ENCODE data around the gene ETS1.

The ETS1 gene

DNA sequence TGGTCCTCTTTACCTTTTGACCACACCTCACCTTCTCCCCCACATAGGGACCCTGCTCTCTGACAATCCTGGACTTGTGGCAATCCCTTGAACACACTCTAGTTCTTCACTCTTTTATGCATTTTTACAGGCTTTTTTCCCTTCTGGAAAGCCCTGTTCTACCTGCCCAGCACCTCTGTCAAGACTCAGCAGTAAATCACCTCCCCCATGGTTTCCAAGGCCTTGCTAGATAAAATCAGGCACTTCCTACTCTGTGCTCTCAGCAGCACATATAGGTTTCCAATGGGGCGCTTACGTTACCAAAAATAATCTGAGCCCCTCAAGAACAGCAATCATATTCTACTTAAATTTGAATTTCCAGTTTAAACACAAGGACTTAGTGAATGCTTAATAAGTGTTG lies 53.9 kb downstream of the ETS1 start:
- DNase-seq, result no peak

DNA sequence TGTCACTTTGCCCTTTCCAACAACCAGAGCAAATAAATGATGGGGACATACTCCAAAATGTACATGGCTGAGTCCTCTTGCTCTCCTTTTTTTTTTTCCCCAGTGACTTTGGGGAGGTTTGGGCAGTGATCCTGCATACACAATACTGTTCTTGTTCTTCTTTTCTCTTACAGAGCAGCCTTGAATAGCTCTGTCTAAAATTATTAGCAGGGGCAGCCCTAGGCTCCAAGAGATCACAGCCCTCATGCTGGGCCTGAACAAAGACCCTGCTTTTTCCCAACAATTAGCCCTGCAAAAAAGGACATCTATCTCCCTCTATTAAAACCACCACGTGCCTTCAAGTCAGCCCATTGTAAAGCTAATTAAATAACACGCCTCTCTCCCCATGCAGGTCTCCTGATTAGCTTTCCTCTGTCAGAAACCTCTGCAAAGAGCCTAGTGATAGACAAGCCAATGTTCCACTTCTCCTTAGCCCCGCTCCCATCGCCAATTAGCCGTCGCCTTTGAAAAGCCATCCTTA lies 54.7 kb downstream of the ETS1 start:
- no peak for DNase-seq

DNA sequence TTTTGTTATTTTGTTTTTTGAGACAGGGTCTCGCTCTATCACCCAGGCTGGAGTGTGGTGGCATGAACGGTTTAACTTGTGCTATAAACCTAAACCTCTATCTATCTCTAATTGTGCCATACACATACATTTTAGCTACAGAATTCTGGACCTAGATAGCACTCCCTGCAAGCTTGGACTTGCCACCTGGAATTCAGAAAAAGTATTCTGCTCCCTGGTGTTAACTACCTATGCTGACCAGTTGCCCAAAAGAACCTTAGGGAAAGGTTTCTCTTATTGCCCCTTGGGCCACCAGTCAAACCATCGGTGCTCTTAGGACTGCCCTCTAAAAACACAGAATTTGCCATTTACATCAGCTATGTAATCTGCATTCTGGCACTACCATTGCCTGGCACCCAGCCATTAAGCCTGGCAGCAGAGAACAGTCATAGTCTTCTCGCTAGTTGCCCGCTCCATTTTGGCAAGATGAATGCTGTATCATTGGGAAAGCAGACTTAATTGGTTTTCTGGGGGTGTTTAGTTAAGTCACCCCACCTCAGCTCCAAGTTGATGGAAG lies 55.3 kb downstream of the ETS1 start:
- DNase-seq, result no peak

DNA sequence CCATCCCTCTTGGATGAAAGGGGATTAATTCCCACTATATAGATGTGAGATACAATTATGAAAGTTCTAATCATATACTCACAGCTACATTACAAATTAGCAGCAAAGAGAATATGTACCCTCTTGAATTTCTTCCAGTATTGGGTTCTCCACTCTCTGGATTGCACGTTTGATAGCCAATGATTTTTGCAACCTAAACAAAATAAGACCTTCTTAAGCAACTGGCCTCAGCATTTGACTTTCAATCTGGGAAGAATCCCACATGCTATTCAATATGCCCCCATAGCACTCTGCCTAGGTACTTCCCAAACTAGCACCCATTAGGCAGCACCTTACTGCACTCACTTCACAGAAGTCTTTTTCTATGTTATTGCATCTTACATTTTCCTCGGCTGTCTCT lies 55.8 kb downstream of the ETS1 start:
- no peak for DNase-seq

DNA sequence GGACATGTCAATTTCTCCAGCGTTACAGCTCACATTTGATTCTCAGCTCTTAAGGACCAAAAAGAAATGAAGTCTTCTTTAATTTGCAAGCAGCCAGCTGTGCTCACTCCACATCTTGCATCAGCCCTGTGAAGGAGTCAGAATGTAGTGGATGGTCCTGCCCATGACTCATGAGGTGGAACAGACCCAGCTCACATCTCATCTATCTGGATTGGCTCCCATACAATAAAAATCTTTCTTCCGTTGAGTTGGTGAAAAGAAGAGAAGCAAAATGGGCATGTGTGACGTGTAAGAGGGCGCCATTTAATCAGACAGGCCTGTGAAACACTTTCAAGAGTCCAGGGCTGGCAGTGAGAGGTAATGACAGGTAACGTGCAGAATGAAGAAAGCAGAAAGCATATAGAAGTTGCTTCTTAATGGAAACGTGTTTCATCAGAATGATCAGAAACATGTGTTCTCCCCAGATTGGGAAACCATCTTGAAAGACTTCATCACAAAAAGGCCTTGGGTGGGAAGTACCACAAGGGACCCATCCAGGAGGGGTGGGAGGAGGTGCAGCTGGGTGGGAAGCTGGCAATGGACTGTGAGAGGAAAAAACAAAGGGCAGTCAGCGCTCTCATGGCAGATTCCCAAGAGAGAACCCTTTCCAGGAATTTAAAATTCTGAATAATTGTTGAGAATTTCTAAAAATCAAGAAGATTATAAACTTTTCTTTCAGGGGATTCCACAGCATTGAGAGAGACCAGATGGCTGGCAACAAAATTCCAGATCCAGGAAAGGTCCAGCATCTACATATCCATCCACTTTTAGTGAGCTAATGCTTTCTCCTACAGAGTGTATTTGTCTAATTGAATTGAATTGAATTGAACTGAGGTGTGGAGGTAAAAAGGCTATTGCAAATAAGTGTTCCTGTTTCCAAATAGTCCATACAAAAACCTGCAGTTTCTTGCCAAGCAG lies 57.0 kb downstream of the ETS1 start:
- DNase-seq, result no peak

DNA sequence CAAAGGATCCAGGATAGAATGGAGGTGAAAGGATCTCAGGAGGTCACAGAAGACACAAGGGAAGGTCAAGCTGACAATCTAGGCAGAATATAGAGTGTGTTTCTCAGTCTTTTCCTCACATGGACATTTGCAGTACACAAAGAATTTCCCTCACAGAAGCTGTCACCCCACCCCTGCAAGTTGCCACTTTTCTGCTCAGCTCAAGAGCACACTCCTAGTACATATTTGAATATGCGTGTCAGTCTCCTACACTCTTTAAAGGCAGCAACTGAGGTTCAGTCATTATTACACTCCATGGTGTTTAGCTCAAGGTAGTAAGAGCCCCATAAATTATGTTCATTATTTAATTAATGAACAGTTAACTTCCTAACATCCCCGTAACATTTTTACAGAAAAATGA lies 59.1 kb downstream of the ETS1 start:
- DNase-seq, result no peak

DNA sequence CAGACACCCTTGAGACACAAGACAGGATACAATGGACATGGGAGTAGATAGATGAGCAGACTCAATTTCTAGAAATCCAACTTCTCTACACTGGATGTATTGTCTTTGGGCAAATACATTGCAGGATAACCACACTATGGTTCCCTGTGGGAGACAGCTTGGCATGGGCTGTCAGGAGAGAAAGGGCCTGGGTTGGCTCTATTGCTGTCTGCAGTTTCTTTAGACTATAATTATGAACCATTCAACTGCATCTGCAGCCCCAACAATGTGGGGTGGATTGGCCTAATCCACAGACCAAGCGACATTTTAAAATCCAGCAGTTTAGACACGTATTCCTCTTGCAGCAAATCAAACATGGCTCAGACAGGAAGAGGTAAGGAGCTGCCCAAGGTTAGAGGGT lies 60.3 kb downstream of the ETS1 start:
- no peak for DNase-seq

DNA sequence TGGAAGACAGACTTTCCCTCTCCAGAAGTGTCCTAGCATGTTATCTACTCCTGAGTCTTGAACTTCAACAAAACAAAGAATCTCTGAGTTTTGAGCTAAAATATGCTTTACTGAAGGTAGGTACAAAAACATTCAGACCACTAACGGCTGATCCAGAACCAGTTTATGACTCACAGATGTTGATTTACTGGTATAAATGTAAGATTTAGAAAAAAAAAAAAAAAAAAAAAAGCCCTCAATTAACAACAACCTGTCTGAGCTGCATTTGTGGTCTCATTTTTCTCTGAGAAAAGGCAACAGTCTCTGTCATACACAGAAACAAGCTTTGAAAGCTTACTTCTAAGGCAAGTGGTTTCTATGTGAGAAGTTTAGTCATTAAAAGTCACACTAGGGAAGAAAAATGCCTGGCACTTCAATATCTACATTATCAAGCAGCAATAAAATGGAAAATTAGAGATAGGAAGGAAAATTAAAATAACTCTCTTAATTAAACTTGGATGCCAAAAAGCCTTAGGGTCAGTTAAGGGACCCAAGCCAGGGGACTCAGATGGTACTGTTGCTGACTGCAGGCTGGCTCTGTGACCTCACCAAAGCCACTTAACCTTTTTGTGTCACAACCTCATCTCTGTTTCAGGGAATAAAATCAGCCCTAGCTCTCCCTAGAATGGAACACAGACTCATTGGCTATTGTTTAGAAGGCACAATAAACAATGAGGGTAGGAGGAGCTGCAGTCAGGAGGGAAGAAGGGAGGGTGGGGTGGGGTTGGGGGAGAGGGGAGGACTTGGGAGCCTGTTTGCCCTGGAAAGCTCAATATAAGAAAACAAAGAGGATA lies 61.7 kb downstream of the ETS1 start:
- no peak for DNase-seq

DNA sequence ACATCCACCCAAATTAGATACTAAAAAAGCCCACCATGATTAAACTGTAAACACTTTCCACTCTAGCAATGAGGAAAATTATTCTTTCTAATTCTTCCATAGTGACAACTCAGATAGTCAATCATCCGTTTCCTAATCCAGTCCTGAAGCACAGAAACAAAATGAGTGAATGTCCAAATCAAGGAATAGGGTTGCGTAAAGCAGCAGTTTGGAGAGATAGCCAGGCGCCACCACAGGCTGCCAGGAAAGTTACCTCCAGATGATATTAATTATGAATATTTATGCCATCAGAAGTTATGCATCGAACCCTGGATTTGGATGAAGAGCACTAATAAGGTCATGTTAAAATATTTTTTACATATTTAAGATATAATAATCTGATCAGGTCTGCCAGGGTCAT lies 63.2 kb downstream of the ETS1 start:
- no peak for DNase-seq

GRCh38 chr11:128523641-128524040 lies 63.7 kb downstream of the ETS1 start:
- no peak for DNase-seq

GRCh38 chr11:128522943-128523518 lies 64.3 kb downstream of the ETS1 start:
- no peak for DNase-seq

DNA sequence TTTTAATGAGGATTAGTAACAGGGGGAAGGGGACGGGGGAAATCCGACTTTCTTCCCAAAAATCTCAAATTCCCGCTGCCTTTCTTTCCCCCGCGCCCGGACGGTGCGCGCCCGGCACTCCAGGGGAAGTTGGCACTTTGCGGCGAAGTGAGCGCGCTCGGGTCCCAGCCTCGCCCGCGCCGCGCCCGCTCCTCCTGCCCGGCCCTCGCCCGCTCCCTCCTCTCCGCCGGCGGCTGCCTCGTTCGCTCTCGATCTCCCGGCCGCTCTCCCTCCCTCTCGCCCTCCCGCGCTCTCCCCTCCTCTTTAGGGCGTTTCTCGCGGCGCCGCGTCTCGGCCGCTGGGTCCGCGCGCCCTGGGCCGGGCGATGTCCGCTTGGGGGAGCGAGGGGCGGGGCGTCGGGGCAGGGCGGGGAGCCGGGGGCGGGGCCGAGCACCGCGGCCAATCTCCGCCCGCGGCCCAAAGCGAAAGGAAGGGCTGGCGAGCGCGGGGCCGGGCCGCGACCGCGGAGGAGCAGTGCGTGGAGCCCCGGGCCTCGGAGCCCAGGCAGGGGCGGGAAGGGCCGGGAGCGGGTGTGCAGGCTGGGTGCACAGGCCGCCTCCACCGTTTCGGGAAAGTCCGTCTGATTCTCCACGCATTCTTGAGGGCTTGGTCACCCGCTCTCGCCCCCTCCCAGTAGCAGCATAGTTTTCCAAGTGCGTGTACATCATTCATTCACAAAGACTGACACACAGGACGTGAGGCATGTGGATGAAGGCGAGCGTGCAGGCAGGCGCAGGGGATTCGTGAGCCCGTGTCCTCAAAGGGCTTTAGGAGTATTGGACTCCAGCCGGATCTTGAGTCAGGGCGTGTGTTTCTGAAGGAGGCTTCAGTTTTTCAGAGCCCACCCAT lies 65.1 kb downstream of the ETS1 start:
- no peak for DNase-seq

GRCh38 chr11:128521682-128522054 lies 65.7 kb downstream of the ETS1 start:
- no peak for DNase-seq

- DNase-seq, result no peak
Observed at GRCh38 chr11:128520888-128521681, 66.3 kb downstream of the ETS1 start.

GRCh38 chr11:128520206-128520887 lies 67.0 kb downstream of the ETS1 start:
- no peak for DNase-seq

DNA sequence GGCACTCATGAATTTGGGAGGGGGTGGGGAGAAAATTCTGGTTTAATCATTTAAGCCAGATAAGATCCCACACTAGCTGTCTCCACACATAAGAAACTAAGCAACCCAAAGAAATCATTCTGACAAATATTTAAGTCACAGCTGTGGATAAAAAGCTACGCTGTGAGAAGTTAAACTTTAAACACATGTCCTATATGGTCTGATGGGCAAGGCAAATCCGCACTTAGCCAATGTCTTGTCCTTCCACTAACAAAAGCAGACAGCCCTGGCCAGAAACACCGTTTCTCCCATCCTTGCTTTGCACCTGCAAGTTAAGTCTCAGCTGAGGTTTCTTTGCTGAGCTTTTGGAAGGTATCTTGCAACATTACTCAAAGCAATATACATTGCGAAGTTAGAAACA lies 68.0 kb downstream of the ETS1 start:
- DNase-seq, result no peak

DNA sequence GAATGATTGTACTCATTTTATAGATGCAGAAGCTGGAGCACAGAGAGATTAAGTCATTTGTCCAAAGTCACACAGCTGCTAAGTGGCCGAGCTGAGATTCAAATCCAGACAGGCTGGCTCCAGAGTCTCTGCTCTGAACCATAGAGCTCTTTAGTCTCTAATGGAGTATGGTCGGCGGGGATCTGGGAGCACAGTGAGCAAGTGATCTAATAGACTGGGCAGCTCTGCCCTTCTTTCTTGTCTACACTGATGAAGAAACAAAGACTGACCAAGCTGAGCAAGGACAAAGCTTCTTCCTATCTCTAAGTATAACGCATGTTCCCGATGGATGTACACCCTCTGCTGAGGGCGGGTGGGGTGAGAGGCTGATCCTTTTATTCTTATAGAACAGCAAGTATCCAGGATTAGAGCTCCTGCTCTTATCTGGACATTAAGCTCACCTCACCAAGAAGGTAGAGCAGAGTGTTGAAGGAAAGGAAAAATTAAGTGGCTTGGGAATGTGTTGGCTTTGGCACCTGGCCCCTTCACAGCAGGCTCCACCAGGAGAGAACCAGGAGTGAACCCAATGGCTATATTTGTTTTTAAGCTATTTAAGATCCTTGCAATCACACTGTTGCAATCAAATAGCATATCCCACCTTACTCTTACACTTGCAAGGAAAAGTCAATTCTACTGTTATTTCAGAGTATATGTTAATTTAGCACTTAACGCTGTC lies 68.7 kb downstream of the ETS1 start:
- DNase-seq, result no peak

DNA sequence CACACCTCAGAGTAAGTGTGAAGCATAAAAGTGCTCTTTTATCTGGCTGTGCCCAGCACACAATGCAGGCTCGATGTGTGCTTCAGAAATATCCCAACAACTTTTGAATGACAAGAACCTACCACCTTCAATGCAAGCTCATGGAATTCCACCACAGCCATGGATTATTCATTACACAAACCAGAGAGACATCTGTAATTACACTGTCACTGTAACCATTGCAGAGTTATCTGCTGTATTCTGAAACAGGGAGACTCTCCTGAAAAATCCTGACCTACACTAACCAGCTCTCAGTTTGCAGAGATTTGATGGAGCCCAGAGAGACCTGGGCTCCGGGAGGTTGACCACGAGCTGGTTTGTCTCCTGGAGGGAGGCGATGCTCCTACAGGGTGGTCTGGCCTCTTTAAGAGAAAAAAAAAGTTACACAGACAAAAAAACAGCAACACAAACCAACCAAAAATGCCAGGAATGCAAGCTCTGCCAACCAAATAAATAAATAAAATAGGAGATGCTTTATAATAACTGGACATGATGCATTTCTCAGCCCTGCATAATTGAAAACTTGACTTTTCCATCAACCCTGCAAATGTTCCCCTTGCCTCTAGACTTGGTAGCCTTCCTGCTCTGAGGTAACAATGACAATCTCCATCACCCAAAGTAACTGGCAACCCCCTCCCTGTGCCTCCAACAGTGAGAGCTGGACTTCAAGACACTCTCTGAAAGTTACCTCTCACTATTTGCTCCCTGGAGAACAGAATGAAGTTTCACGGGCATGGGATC lies 69.7 kb downstream of the ETS1 start:
- DNase-seq, result no peak

GRCh38 chr11:128516886-128517285 lies 70.5 kb downstream of the ETS1 start:
- no peak for DNase-seq

Data from NCI-H446 treated with DMSO at 0.1 percent for 48 hours (cell line).